ENCODE measurements around the gene IL25.

DNA sequence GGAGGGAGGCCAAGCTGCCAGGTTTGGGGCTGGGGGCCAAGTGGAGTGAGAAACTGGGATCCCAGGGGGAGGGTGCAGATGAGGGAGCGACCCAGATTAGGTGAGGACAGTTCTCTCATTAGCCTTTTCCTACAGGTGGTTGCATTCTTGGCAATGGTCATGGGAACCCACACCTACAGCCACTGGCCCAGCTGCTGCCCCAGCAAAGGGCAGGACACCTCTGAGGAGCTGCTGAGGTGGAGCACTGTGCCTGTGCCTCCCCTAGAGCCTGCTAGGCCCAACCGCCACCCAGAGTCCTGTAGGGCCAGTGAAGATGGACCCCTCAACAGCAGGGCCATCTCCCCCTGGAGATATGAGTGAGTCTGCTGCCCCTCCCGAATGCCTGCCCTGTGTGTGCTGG is 432 bp downstream of the IL25 start:
- TF ChIP-seq, protein P1, sequence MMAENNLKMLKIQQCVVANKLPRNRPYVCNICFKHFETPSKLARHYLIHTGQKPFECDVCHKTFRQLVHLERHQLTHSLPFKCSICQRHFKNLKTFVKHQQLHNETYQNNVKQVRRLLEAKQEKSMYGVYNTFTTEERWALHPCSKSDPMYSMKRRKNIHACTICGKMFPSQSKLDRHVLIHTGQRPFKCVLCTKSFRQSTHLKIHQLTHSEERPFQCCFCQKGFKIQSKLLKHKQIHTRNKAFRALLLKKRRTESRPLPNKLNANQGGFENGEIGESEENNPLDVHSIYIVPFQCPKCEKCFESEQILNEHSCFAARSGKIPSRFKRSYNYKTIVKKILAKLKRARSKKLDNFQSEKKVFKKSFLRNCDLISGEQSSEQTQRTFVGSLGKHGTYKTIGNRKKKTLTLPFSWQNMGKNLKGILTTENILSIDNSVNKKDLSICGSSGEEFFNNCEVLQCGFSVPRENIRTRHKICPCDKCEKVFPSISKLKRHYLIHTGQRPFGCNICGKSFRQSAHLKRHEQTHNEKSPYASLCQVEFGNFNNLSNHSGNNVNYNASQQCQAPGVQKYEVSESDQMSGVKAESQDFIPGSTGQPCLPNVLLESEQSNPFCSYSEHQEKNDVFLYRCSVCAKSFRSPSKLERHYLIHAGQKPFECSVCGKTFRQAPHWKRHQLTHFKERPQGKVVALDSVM (CRISPR knock-in tag; IDR thresholded peaks at IDR 0.05), result no peak
- TF ChIP-seq ATF1 (CRISPR knock-in tag; IDR thresholded peaks at IDR 0.05) (no peak), ZBTB1 (CRISPR knock-in tag; IDR thresholded peaks at IDR 0.05; ENCODE audit: borderline replicate concordance) (no peak), THYN1 (CRISPR knock-in tag; IDR thresholded peaks at IDR 0.05; ENCODE audit: borderline replicate concordance, low read depth) (no peak), ZSCAN29 (CRISPR knock-in tag; conservative IDR thresholded peaks at IDR 0.05) (no peak), SMAD3 (CRISPR knock-in tag; IDR thresholded peaks at IDR 0.05) (no peak)
- TF ChIP-seq, protein P2, sequence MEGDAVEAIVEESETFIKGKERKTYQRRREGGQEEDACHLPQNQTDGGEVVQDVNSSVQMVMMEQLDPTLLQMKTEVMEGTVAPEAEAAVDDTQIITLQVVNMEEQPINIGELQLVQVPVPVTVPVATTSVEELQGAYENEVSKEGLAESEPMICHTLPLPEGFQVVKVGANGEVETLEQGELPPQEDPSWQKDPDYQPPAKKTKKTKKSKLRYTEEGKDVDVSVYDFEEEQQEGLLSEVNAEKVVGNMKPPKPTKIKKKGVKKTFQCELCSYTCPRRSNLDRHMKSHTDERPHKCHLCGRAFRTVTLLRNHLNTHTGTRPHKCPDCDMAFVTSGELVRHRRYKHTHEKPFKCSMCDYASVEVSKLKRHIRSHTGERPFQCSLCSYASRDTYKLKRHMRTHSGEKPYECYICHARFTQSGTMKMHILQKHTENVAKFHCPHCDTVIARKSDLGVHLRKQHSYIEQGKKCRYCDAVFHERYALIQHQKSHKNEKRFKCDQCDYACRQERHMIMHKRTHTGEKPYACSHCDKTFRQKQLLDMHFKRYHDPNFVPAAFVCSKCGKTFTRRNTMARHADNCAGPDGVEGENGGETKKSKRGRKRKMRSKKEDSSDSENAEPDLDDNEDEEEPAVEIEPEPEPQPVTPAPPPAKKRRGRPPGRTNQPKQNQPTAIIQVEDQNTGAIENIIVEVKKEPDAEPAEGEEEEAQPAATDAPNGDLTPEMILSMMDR (CRISPR knock-in tag; IDR thresholded peaks at IDR 0.05), result no peak
- TF ChIP-seq, protein P3, sequence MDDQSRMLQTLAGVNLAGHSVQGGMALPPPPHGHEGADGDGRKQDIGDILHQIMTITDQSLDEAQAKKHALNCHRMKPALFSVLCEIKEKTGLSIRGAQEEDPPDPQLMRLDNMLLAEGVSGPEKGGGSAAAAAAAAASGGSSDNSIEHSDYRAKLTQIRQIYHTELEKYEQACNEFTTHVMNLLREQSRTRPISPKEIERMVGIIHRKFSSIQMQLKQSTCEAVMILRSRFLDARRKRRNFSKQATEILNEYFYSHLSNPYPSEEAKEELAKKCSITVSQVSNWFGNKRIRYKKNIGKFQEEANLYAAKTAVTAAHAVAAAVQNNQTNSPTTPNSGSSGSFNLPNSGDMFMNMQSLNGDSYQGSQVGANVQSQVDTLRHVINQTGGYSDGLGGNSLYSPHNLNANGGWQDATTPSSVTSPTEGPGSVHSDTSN (CRISPR knock-in tag; IDR thresholded peaks at IDR 0.05; ENCODE audit: borderline replicate concordance), result no peak
- TF ChIP-seq, protein P4, sequence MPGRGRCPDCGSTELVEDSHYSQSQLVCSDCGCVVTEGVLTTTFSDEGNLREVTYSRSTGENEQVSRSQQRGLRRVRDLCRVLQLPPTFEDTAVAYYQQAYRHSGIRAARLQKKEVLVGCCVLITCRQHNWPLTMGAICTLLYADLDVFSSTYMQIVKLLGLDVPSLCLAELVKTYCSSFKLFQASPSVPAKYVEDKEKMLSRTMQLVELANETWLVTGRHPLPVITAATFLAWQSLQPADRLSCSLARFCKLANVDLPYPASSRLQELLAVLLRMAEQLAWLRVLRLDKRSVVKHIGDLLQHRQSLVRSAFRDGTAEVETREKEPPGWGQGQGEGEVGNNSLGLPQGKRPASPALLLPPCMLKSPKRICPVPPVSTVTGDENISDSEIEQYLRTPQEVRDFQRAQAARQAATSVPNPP (CRISPR knock-in tag; IDR thresholded peaks at IDR 0.05), result no peak

Measured in HepG2 (cell line).